Activated CD4-positive, alpha-beta T cell treated with anti-CD3 and anti-CD28 coated beads, Interleukin-2, amount 10 ng/mL, durations not matched to agents 7 days and 5 days (primary cell): ENCODE results near the gene H3-3A. TPM values are rescaled to one million over a fixed set of nuclear protein-coding genes. Genes with fewer than 3 reads are reported as not detected.

Experiments used
- CTCF ChIA-PET: fragments of 350-600 bp; sonication (Branson Sonifier 250); formaldehyde crosslinking; loops from one replicate; lab custom pipeline; 2021; ENCODE audit warnings: antibody characterized with exemption; lab: Charles Lee
- POLR2A ChIA-PET: fragments of 350-600 bp; sonication (Branson Sonifier 250); formaldehyde crosslinking; loops from one replicate; lab custom pipeline; 2021; ENCODE audit warnings: antibody characterized with exemption; lab: Charles Lee
- DNase-seq: peaks from one replicate; pipeline ENCODE4 v3.0.0-alpha.2; 2020
- H3K27ac Mint-ChIP-seq: one replicate; pipeline ENCODE4 v1.8.0; 2021; ENCODE audit warnings: mild to moderate bottlenecking, moderate library complexity, mixed read lengths
- H3K27me3 Mint-ChIP-seq: one replicate; pipeline ENCODE4 v1.8.0; 2021; ENCODE audit warnings: mixed read lengths
- H3K36me3 Mint-ChIP-seq: one replicate; pipeline ENCODE4 v1.8.0; 2021; ENCODE audit warnings: low read depth, mixed read lengths
- H3K4me1 Mint-ChIP-seq: one replicate; pipeline ENCODE4 v1.8.0; 2021; ENCODE audit warnings: mixed read lengths
- H3K4me3 Mint-ChIP-seq: one replicate; pipeline ENCODE4 v1.8.0; 2021; ENCODE audit warnings: mild to moderate bottlenecking, moderate library complexity, mixed read lengths
- H3K9me3 Mint-ChIP-seq: one replicate; pipeline ENCODE4 v1.8.0; 2021; ENCODE audit warnings: mixed read lengths
- total RNA-seq, 2 experiments: library from RNA; stranded (reverse); gene quantifications; one replicate each; pipeline ENCODE4 v1.2.3, GENCODE V29; 2021

H3-3A gene
- total RNA-seq, 2 experiments from 2014 or later, result 651 to 657 TPM

GRCh38 chr1:226060427-226060826 is 2.1 kb upstream of the H3-3A start:
- no peak for DNase-seq
- Mint-ChIP-seq H3K27me3 (no peaks in the 10 kb centered on the region), H3K9me3 (no peaks in the 10 kb centered on the region), H3K4me1 (peaks cover 25% of the 10 kb centered on the region), H3K27ac (no peak overlapping the region), H3K4me3 (peak overlapping the region; percentile 6), H3K36me3 (peaks cover 28% of the 10 kb centered on the region)
- POLR2A ChIA-PET, result no interaction called here
- CTCF ChIA-PET, result interaction anchor here (0.6 kb wide), 1 partner anchor 54 kb away, joined by 3 read pairs; no protein-coding TSS in a partner anchor

- no peaks in the 10 kb centered on the region for H3K9me3 Mint-ChIP-seq
- H3K27ac Mint-ChIP-seq, result peak overlapping the region; percentile 93
- H3K4me3 Mint-ChIP-seq, result peak overlapping the region; percentile 87
- ChIA-PET CTCF (interaction anchor here (1.8 to 2.6 kb wide), 2 partner anchors 9 to 23 kb away, joined by 5 to 10 read pairs; no protein-coding TSS in a partner anchor), POLR2A (no interaction called here)
- H3K36me3 Mint-ChIP-seq, result peaks cover 36% of the 10 kb centered on the region
- H3K4me1 Mint-ChIP-seq, result peaks cover 32% of the 10 kb centered on the region
- DNase-seq, result no peak
- no peaks in the 10 kb centered on the region for H3K27me3 Mint-ChIP-seq
Observed at GRCh38 chr1:226061068-226061840, 1.3 kb upstream of the H3-3A start.

GRCh38 chr1:226061841-226062557 is 517 bp upstream of the H3-3A start:
- Mint-ChIP-seq H3K36me3 (peaks cover 41% of the 10 kb centered on the region), H3K4me1 (peaks cover 35% of the 10 kb centered on the region), H3K27ac (peak overlapping the region; percentile 100), H3K27me3 (no peaks in the 10 kb centered on the region), H3K4me3 (peak overlapping the region; percentile 100), H3K9me3 (no peaks in the 10 kb centered on the region)
- ChIA-PET CTCF (interaction anchor here (1.0 to 2.6 kb wide), 5 partner anchors 10 to 72 kb away, joined by 3 to 10 read pairs (median 5); partner anchors contain the start of gene SDE2), POLR2A (interaction anchor here (0.7 to 2.2 kb wide), 5 partner anchors 13 to 594 kb away, joined by 3 to 25 read pairs (median 3); partner anchors contain the start of genes SDE2 and SRP9)
- peak; percentile 48 for DNase-seq

GRCh38 chr1:226063224-226063976 is 884 bp downstream of the H3-3A start:
- CTCF ChIA-PET, result interaction anchor here (0.6 to 2.6 kb wide), 6 partner anchors 21 to 609 kb away, joined by 4 to 10 read pairs (median 4); partner anchors contain the start of gene SDE2
- peak overlapping the region; percentile 100 for H3K4me3 Mint-ChIP-seq
- H3K27ac Mint-ChIP-seq, result peak overlapping the region; percentile 100
- POLR2A ChIA-PET, result interaction anchor here (0.7 to 2.2 kb wide), 2 partner anchors 64 to 770 kb away, joined by 8 to 25 read pairs; partner anchors contain the start of gene SDE2
- H3K36me3 Mint-ChIP-seq, result peaks cover 48% of the 10 kb centered on the region
- no peaks in the 10 kb centered on the region for H3K27me3 Mint-ChIP-seq
- H3K4me1 Mint-ChIP-seq, result peaks cover 47% of the 10 kb centered on the region
- H3K9me3 Mint-ChIP-seq, result no peaks in the 10 kb centered on the region
- peak; percentile 55 for DNase-seq

- ChIA-PET POLR2A (interaction anchor here (1.0 to 2.2 kb wide), 2 partner anchors 29 to 64 kb away, joined by 3 to 25 read pairs; partner anchors contain the start of gene SDE2), CTCF (interaction anchor here (0.6 to 3.4 kb wide), 24 partner anchors 9 to 608 kb away, joined by 3 to 22 read pairs (median 4); partner anchors contain the start of gene SDE2)
- Mint-ChIP-seq H3K9me3 (no peaks in the 10 kb centered on the region), H3K36me3 (peaks cover 49% of the 10 kb centered on the region), H3K27me3 (no peaks in the 10 kb centered on the region), H3K27ac (peak overlapping the region; percentile 100), H3K4me3 (peak overlapping the region; percentile 100), H3K4me1 (peaks cover 51% of the 10 kb centered on the region)
- DNase-seq, result peak; percentile 14
Observed at GRCh38 chr1:226063977-226064815, 1.7 kb downstream of the H3-3A start.

GRCh38 chr1:226064816-226065248 is 2.3 kb downstream of the H3-3A start:
- ChIA-PET CTCF (interaction anchor here (0.8 to 3.4 kb wide), 22 partner anchors 9 to 956 kb away, joined by 3 to 22 read pairs (median 4); partner anchors contain the start of gene SDE2), POLR2A (interaction anchor here (0.6 to 1.0 kb wide), 2 partner anchors 11 to 29 kb away, joined by 3 read pairs; no protein-coding TSS in a partner anchor)
- DNase-seq, result peak; percentile 65
- peak overlapping the region; percentile 48 for H3K27ac Mint-ChIP-seq
- H3K9me3 Mint-ChIP-seq, result no peaks in the 10 kb centered on the region
- H3K4me3 Mint-ChIP-seq, result peak overlapping the region; percentile 100
- H3K36me3 Mint-ChIP-seq, result peaks cover 45% of the 10 kb centered on the region
- H3K27me3 Mint-ChIP-seq, result no peaks in the 10 kb centered on the region
- peaks cover 49% of the 10 kb centered on the region for H3K4me1 Mint-ChIP-seq

GRCh38 chr1:226066415-226067078 is 4.0 kb downstream of the H3-3A start:
- Mint-ChIP-seq H3K36me3 (peaks cover 56% of the 10 kb centered on the region), H3K27me3 (no peaks in the 10 kb centered on the region), H3K4me3 (peak overlapping the region; percentile 100), H3K9me3 (no peaks in the 10 kb centered on the region), H3K4me1 (peaks cover 47% of the 10 kb centered on the region), H3K27ac (no peak overlapping the region)
- ChIA-PET CTCF (interaction anchor here (0.7 to 3.4 kb wide), 4 partner anchors 11 to 79 kb away, joined by 3 to 22 read pairs (median 4); no protein-coding TSS in a partner anchor), POLR2A (no interaction called here)
- DNase-seq, result no peak

GRCh38 chr1:226069811-226070489 is 7.4 kb downstream of the H3-3A start:
- Mint-ChIP-seq H3K4me3 (no peak overlapping the region), H3K36me3 (peaks cover 66% of the 10 kb centered on the region), H3K27ac (no peak overlapping the region), H3K27me3 (no peaks in the 10 kb centered on the region), H3K9me3 (no peaks in the 10 kb centered on the region), H3K4me1 (peaks cover 44% of the 10 kb centered on the region)
- no peak for DNase-seq
- CTCF ChIA-PET, result no interaction called here
- POLR2A ChIA-PET, result interaction anchor here (0.6 kb wide), 1 partner anchor 27 kb away, joined by 4 read pairs; no protein-coding TSS in a partner anchor

GRCh38 chr1:226072347-226072746 is 9.8 kb downstream of the H3-3A start:
- no peak for DNase-seq
- H3K4me3 Mint-ChIP-seq, result no peak overlapping the region
- H3K4me1 Mint-ChIP-seq, result peaks cover 24% of the 10 kb centered on the region
- H3K36me3 Mint-ChIP-seq, result peaks cover 52% of the 10 kb centered on the region
- POLR2A ChIA-PET, result no interaction called here
- no peaks in the 10 kb centered on the region for H3K9me3 Mint-ChIP-seq
- H3K27ac Mint-ChIP-seq, result no peak overlapping the region
- CTCF ChIA-PET, result interaction anchor here (0.6 to 1.8 kb wide), 2 partner anchors 54 to 62 kb away, joined by 3 to 4 read pairs; no protein-coding TSS in a partner anchor
- no peaks in the 10 kb centered on the region for H3K27me3 Mint-ChIP-seq

- Mint-ChIP-seq H3K9me3 (no peaks in the 10 kb centered on the region), H3K4me3 (no peak overlapping the region), H3K36me3 (peaks cover 45% of the 10 kb centered on the region)
Observed at GRCh38 chr1:226073184-226073950, 10.9 kb downstream of the H3-3A start.

More at GRCh38 chr1:226073184-226073950, 10.9 kb downstream of the H3-3A start:
- Mint-ChIP-seq H3K4me1 (peaks cover 16% of the 10 kb centered on the region), H3K27ac (no peak overlapping the region), H3K27me3 (no peaks in the 10 kb centered on the region)
- ChIA-PET POLR2A (interaction anchor here (0.7 kb wide), 1 partner anchor 47 kb away, joined by 3 read pairs; no protein-coding TSS in a partner anchor), CTCF (interaction anchor here (0.8 to 2.7 kb wide), 5 partner anchors 9 to 52 kb away, joined by 3 to 11 read pairs (median 4); no protein-coding TSS in a partner anchor)
- no peak for DNase-seq
